T47D (cell line): ENCODE results near the gene TLL1.

Experiments
- DNase-seq, 2 experiments: peaks; one replicate each; pipeline versions ENCODE4 v3.0.0 to v3.0.0-alpha.2; 2011 to 2012; ENCODE audit warnings: low read depth in 1 of 2, low spot score in 1 of 2
- JUND ChIP-seq: IDR thresholded peaks from 2 replicates; pipeline ENCODE4 v1.6.1; 2012; ENCODE audit warnings: low read depth
- in situ Hi-C: cut with HindIII; loops from 2 replicates; pipeline ENCODE4 v1.10.0; 2016; ENCODE audit warnings: low sequenced_read_pairs, low pct_unique_long_range_greater_than_20kb

The TLL1 gene

DNA sequence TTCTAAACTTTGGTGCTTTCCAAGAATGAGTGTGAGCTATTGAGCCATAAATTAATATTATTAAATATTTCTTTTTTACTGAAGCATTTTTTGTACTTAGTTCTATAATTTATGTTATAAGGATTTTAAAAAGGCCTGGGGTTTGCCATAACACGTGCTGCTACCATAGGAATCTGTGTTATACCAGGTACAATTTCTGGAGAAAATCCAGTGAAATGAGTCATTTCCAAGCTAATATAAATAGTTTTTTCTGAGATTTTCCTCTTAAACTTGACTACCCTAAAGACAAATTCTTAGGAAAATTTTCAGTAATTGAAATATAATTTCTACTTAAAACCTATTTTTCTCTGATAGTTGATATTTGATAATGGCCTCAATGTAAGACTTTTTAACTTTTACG lies 130.8 kb downstream of the TLL1 start:
- no peak for TF ChIP-seq JUND

GRCh38 chr4:166006217-166006616 lies 133.2 kb downstream of the TLL1 start:
- DNase-seq, result no peak
- in situ Hi-C loops, result no loop called here
- TF ChIP-seq JUND, result no peak

More for the DNA sequence above, 130.8 kb downstream of the TLL1 start:
- in situ Hi-C loops, result no loop called here
- no peak for DNase-seq

DNA sequence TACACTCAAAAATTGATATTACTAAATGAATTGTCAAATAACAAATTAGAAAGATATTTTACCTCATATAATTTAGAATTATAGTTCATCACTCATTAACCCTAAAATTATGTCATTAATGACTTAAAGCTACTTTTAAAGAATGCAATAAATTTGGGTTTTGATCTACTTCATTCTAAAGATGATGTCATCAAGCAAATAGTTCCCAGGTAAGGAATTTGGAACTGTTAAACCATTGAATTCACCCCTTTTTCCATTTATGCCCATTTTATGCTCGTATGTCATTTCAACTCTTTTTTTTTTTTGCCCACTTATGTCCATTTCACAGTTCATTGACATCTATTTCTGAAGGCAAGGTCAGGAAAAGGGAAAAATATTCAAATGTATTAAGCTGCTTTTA lies 135.5 kb downstream of the TLL1 start:
- no peak for TF ChIP-seq JUND
- in situ Hi-C loops, result no loop called here

GRCh38 chr4:166012129-166013030 lies 139.3 kb downstream of the TLL1 start:
- in situ Hi-C loops, result no loop called here
- DNase-seq, result no peak
- no peak for TF ChIP-seq JUND

More for the DNA sequence above, 135.5 kb downstream of the TLL1 start:
- no peak for DNase-seq

- no peak for TF ChIP-seq JUND
- in situ Hi-C loops, result no loop called here
- DNase-seq, result no peak
Observed at GRCh38 chr4:166014411-166014810, 141.4 kb downstream of the TLL1 start.

DNA sequence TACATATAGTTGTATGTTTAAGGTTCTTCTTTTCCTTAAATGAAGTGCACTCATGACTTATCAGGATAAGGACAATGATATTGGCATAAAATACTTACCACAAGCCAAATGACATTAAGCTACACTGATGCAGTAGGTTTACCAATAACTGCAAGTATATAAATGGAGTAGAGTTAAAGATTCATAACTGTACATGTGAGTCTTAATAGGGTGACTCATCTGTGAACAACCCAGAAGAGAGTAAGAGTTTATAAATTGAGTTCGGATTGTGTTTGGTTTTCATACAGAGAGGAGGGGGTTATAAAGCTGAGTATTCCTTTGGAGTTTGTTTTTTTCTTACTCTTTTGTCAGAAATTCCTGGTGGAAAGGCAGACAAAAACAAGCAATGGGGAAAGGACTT lies 144.8 kb downstream of the TLL1 start:
- in situ Hi-C loops, result no loop called here
- TF ChIP-seq JUND, result no peak
- DNase-seq, result no peak

DNA sequence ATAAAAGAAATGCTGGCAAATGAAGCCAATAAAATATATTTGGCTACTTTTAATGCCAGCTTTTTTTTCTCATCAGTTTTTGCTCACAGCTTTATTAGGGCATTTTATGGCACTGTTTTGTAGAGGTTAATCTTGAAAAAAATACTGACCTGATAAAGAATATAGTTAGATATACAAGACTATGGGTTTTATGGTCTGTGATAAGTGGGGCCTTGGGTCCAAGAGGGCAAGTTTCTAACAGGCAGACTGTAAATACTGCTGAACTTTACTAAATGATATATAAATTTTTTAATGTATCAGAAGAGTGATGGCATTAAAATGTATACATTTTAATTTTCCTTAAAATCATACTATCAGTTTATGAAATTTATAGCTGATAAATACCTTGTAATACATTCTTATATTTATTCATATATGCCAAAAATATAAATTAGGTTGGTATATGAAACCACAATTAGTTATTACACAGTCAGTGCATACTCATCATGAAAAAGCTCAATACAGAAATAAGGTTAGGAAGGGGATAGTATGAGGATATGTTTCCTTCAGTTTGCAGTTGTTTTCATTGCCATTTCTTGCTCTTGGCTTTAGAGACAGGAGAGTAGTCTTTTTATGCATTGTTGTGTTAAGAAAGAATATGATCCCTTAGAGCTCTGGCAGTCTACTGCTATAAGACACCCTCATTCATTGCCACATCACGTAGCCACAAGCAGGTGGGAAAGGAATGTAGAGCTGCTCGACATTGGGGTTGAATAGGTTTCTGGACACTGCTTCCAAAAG lies 146.6 kb downstream of the TLL1 start:
- in situ Hi-C loops, result no loop called here
- TF ChIP-seq JUND, result no peak
- no peak for DNase-seq

DNA sequence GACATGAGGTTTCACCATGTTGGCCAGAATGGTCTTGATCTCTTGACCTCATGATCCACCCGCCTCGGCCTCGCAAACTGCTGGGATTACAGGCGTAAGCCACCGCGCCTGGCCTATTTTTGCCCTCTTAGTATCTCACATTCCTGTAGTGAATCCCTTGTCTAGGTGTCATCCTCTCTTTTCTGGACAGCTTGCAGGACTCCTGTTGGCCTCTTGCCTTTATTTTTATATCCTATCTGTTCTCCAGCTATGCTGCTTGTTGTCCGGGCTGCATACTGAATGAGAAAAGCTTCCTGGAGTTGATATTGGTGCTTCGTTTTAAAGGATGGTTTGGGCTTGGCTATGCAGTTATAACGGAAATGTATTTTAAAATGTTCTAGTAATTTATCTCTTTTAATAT lies 148.6 kb downstream of the TLL1 start:
- no peak for DNase-seq
- in situ Hi-C loops, result no loop called here
- TF ChIP-seq JUND, result no peak

- TF ChIP-seq JUND, result no peak
- no peak for DNase-seq
Observed at GRCh38 chr4:166034965-166035364, 161.9 kb downstream of the TLL1 start.

GRCh38 chr4:166039822-166040221 lies 166.8 kb downstream of the TLL1 start:
- TF ChIP-seq JUND, result no peak
- in situ Hi-C loops, result no loop called here
- no peak for DNase-seq

More at GRCh38 chr4:166034965-166035364, 161.9 kb downstream of the TLL1 start:
- in situ Hi-C loops, result no loop called here

DNA sequence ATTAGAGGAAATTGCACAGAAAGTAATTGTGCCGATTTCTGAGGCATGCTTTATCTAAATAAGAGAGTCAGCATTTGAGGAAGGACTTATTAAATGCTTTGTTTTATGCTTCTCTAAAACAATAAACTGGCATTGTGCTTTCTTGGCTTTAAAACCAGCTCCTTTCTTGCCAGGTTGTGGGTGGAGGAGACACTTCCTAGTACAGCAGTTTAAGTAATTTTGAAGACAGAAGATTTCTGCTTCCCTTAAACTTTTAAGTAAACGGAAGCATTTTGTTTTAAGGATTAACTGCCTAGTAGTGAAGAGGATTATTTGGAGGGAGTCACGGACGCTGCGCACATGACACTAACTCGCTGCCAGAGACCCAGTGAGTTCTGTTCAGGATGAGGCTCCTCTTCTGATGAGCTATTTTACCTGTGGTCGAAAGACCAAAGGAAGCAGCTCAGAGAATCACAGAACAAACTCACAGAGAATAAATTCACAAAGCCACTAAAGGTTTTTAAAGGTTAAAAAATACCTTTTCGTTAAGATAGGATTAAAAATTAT lies 169.5 kb downstream of the TLL1 start:
- DNase-seq, result no peak
- no peak for TF ChIP-seq JUND
- in situ Hi-C loops, result no loop called here

- no peak for TF ChIP-seq JUND
- DNase-seq, result no peak
- in situ Hi-C loops, result no loop called here
Observed at GRCh38 chr4:166043801-166044200, 170.8 kb downstream of the TLL1 start.

DNA sequence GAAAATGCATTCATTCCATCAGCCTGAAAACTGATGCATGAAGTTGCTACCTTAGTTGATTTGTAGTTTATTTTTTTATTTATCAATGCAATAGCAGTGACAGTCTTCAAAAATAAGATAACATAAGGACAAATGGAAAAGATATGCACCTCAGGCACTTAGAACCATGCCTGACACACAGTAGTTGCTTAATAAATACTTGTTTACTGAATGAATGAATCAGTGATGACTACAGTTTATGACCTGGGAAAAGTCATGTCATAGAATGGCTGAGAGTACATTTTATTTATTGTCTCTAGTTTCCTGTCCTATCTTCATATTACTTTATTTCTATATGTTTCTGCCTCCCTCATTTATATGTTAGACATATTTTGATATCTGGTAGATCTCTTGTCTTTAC lies 171.8 kb downstream of the TLL1 start:
- TF ChIP-seq JUND, result no peak
- in situ Hi-C loops, result no loop called here
- DNase-seq, result no peak
